ENCODE results near the gene MCM3AP. TPM values are rescaled to one million over a fixed set of nuclear protein-coding genes. Genes with fewer than 3 reads are reported as not detected.

The MCM3AP gene
- total and polyA plus RNA-seq, 9 of the 15 experiments (the other 6 are each of a cell fraction or from before 2014, with no cell fraction given) = 6.5 to 179 (median 69.6) TPM

- TF ChIP-seq L3MBTL2 (IDR thresholded peaks at IDR 0.05) (peak; percentile 97), XRCC4 (IDR thresholded peaks at IDR 0.05; ENCODE audit: extremely low read depth, insufficient read depth, insufficient read length) (no peak), HDGF (IDR thresholded peaks at IDR 0.05) (no peak), RBM14 (IDR thresholded peaks at IDR 0.05; ENCODE audit: borderline replicate concordance, insufficient read depth, low read depth, low read length) (0 out of 2 replicates have a peak, but pooled peaks have one; percentile 66), NFIC (IDR thresholded peaks at IDR 0.05) (peak; percentile 50; the same call in 1 of the 2 replicates), AFF4 (CRISPR knock-in tag; IDR thresholded peaks at IDR 0.05) (peak; percentile 75; the same call in 1 of the 2 replicates), ESRRA (IDR thresholded peaks at IDR 0.05; ENCODE audit: borderline replicate concordance, low read depth) (no peak), HNRNPUL1 (IDR thresholded peaks at IDR 0.05; ENCODE audit: low read length) (no peak), CREB1 (IDR thresholded peaks at IDR 0.05) (no peak), CREB1 (CRISPR knock-in tag; IDR thresholded peaks at IDR 0.05) (0 out of 2 replicates have a peak, but pooled peaks have one; percentile 14), SIX5 (IDR thresholded peaks at IDR 0.05; ENCODE audit: borderline replicate concordance in 1 of 2, insufficient read depth in 1 of 2, low read depth in 1 of 2, low read length in 2 of 2) (no peak), ZBTB11 (CRISPR knock-in tag; IDR thresholded peaks at IDR 0.05) (peak in 1 of 3 experiments; percentile 22; a peak in 1 of 6 replicates), SMARCA4 (IDR thresholded peaks at IDR 0.05) (no peak), RBM39 (optimal IDR thresholded peaks at IDR 0.05; ENCODE audit: low read depth, low read length) (no peak), KDM5B (IDR thresholded peaks at IDR 0.05; ENCODE audit: insufficient replicate concordance, low read depth, low read length) (peak; percentile 46), ZNF263 (CRISPR knock-in tag; IDR thresholded peaks at IDR 0.05; ENCODE audit: borderline replicate concordance) (no peak), NRF1 (conservative IDR thresholded peaks at IDR 0.05 in 1 of 2, IDR thresholded peaks at IDR 0.05 in 1 of 2) (no peak), GTF2A2 (tag; IDR thresholded peaks at IDR 0.05) (no peak), TEAD1 (CRISPR knock-in tag; IDR thresholded peaks at IDR 0.05) (no peak; a peak in 1 of 4 replicates)
Measured at GRCh38 chr21:46229133-46229922, 56.1 kb downstream of the MCM3AP start (continued).

All from K562 (cell line).